Femur (tissue), 1 donor: ENCODE measurements around the gene ZNF750.

Experiments
- DNase-seq: peaks from one replicate; pipeline ENCODE4 v3.0.0-alpha.2; 2017

ZNF750 gene

GRCh38 chr17:82839617-82840292 lies at the start of gene ZNF750:
TSS of gene ZNF750 (minus strand) at chr17:82840022. CDS start at chr17:82832454, 7,568 bp downstream.
- DNase-seq: no peak

- no peak for DNase-seq
These were observed 49.0 kb upstream of the ZNF750 start for GRCh38 chr17:82888583-82889495.

- DNase-seq: no peak
These were observed 47.7 kb upstream of the ZNF750 start for GRCh38 chr17:82887255-82888164.

GRCh38 chr17:82884970-82885353 lies 45.1 kb upstream of the ZNF750 start:
- DNase-seq: no peak

- no peak for DNase-seq
These were observed 44.6 kb upstream of the ZNF750 start for GRCh38 chr17:82884341-82884969.

GRCh38 chr17:82883419-82884031 lies 43.7 kb upstream of the ZNF750 start:
- DNase-seq: no peak

- DNase-seq: no peak
These were observed 43.0 kb upstream of the ZNF750 start for GRCh38 chr17:82882715-82883418.

GRCh38 chr17:82881900-82882714 lies 42.3 kb upstream of the ZNF750 start:
- DNase-seq: no peak

- no peak for DNase-seq
These were observed 41.6 kb upstream of the ZNF750 start for GRCh38 chr17:82881324-82881823.

GRCh38 chr17:82880620-82881323 lies 41.0 kb upstream of the ZNF750 start:
- DNase-seq: no peak

GRCh38 chr17:82879241-82879640 lies 39.4 kb upstream of the ZNF750 start:
- no peak for DNase-seq

GRCh38 chr17:82878527-82878926 lies 38.7 kb upstream of the ZNF750 start:
- DNase-seq: no peak

GRCh38 chr17:82876602-82877379 lies 37.0 kb upstream of the ZNF750 start:
- DNase-seq: peak; percentile 87

GRCh38 chr17:82876149-82876548 lies 36.3 kb upstream of the ZNF750 start:
- DNase-seq: no peak

GRCh38 chr17:82875407-82875856 lies 35.6 kb upstream of the ZNF750 start:
- peak; percentile 47 for DNase-seq

- no peak for DNase-seq
These were observed 34.4 kb upstream of the ZNF750 start for GRCh38 chr17:82874011-82874835.

GRCh38 chr17:82873521-82873920 lies 33.7 kb upstream of the ZNF750 start:
- no peak for DNase-seq
